Endothelial cell of umbilical vein (primary cell): Measurements from ENCODE around the gene KIZ. TPM values are rescaled to one million over a fixed set of nuclear protein-coding genes. Genes with fewer than 3 reads are reported as not detected.

Experiments
- BruUV-seq: library from RNA; stranded (reverse); fragments of 400-500 nt; replicated peaks from 2 replicates; lab custom pipeline; 2021; lab: Mats Ljungman, UMichigan
- CTCF ChIA-PET: fragments of 300-600, 350-600 bp; sonication (Branson Sonifier 250); formaldehyde crosslinking; loops from one replicate; lab custom pipeline; 2021; ENCODE audit warnings: antibody characterized with exemption, inconsistent platforms; lab: Charles Lee
- POLR2A ChIA-PET: fragments of 300-600, 350-600 bp; sonication (Branson Sonifier 250); formaldehyde crosslinking; loops from one replicate; lab custom pipeline; 2021; ENCODE audit warnings: antibody characterized with exemption, inconsistent platforms; lab: Charles Lee
- DNase-seq: peaks from one replicate; pipeline ENCODE4 v3.0.0-alpha.2; 2011; ENCODE audit warnings: low read depth, low spot score
- FAIRE-seq: peaks from 2 replicates; lab custom pipeline; 2011; peaks lifted over from hg19 to GRCh38; lab: Jason Lieb, UNC
- H2AFZ ChIP-seq: 2 replicates; pipeline ENCODE4 v1.6.0; 2012; ENCODE audit warnings: low read depth, low read length, control low read depth, inconsistent platforms
- H3K27ac ChIP-seq: 2 replicates; pipeline ENCODE4 v1.5.1; 2011; ENCODE audit warnings: low read depth, mild to moderate bottlenecking, control low read depth, low read length, moderate library complexity; ENCODE audit not compliant: insufficient read depth
- H3K27me3 ChIP-seq, 2 experiments: 2 replicates each; pipeline versions ENCODE4 v1.6.0 to v1.6.1; 2011; ENCODE audit warnings: low read length in 2 of 2, mixed read lengths in 1 of 2; ENCODE audit not compliant: control insufficient read depth in 2 of 2, insufficient read depth in 2 of 2
- H3K36me3 ChIP-seq, 2 experiments: 2 replicates in 1 of 2; 3 replicates in 1 of 2; pipeline ENCODE4 v1.5.1; 2011; ENCODE audit warnings: low read length in 2 of 2, mild to moderate bottlenecking in 1 of 2, moderate library complexity in 1 of 2; ENCODE audit not compliant: control insufficient read depth in 2 of 2, insufficient read depth in 2 of 2; ENCODE audit errors: extremely low read depth in 1 of 2
- H3K4me1 ChIP-seq: 3 replicates; pipeline ENCODE4 v1.5.1; 2011; ENCODE audit warnings: mild to moderate bottlenecking, low read length; ENCODE audit not compliant: control insufficient read depth, insufficient read depth; ENCODE audit errors: extremely low read depth
- H3K4me2 ChIP-seq: 2 replicates; pipeline ENCODE4 v1.6.1; 2011; ENCODE audit warnings: low read length, control low read depth, mixed read lengths; ENCODE audit not compliant: insufficient read depth
- H3K4me3 ChIP-seq, 3 experiments: fragments of 200-600 bp in 1 of 3; sonication (generic), shearing (Covaris generic) in 1 of 3; replicated peaks in 1 of 3; 2 replicates each; pipeline ENCODE4 v1.5.1; 2011 to 2016; ENCODE audit warnings: control low read depth in 3 of 3, low read length in 3 of 3, mild to moderate bottlenecking in 2 of 3, inconsistent platforms in 1 of 3, low read depth in 1 of 3, moderate library complexity in 1 of 3; ENCODE audit not compliant: insufficient read depth in 1 of 3
- H3K79me2 ChIP-seq: 2 replicates; pipeline ENCODE4 v1.6.0; 2012; ENCODE audit warnings: low read length, inconsistent platforms; ENCODE audit not compliant: control insufficient read depth, insufficient read depth
- H3K9ac ChIP-seq: replicated peaks from 2 replicates; pipeline ENCODE3; 2011; ENCODE audit warnings: low read length, control low read depth; ENCODE audit not compliant: insufficient read depth; ENCODE audit errors: extremely low read depth
- H3K9me1 ChIP-seq: replicated peaks from 3 replicates; pipeline ENCODE4 v1.6.0; 2011; ENCODE audit warnings: mild to moderate bottlenecking, low read length; ENCODE audit not compliant: control insufficient read depth, insufficient read depth; ENCODE audit errors: extremely low read depth
- H3K9me3 ChIP-seq: replicated peaks from 2 replicates; pipeline ENCODE4 v1.5.1; 2012; ENCODE audit warnings: low read length, inconsistent platforms; ENCODE audit not compliant: control insufficient read depth, insufficient read depth
- H4K20me1 ChIP-seq: replicated peaks from 2 replicates; pipeline ENCODE3; 2011; ENCODE audit warnings: mild to moderate bottlenecking, low read length; ENCODE audit not compliant: control insufficient read depth, insufficient read depth; ENCODE audit errors: extremely low read depth
- EZH2 ChIP-seq: IDR thresholded peaks from 2 replicates; pipeline ENCODE4 v1.6.1; 2012; ENCODE audit warnings: borderline replicate concordance, low read depth, mild to moderate bottlenecking, moderate library complexity, low read length, inconsistent platforms; ENCODE audit not compliant: severe bottlenecking
- FOS ChIP-seq: IDR thresholded peaks from 2 replicates; pipeline ENCODE4 v1.6.1; 2011; ENCODE audit warnings: mild to moderate bottlenecking, low read length, moderate library complexity, borderline replicate concordance; ENCODE audit not compliant: insufficient read depth
- GATA2 ChIP-seq: IDR thresholded peaks from 2 replicates; pipeline ENCODE4 v1.7.0; 2011; ENCODE audit warnings: low read depth, mild to moderate bottlenecking, moderate library complexity, mixed read lengths, low read length; ENCODE audit not compliant: insufficient read length, insufficient read depth
- JUN ChIP-seq: IDR thresholded peaks from 2 replicates; pipeline ENCODE4 v1.6.1; 2011; ENCODE audit warnings: borderline replicate concordance, low read depth; ENCODE audit not compliant: insufficient read length, insufficient read depth
- MYC ChIP-seq: IDR thresholded peaks from one replicate; pipeline ENCODE4 v1.6.1; 2011; ENCODE audit warnings: mild to moderate bottlenecking, low read depth, low read length
- POLR2A ChIP-seq: IDR thresholded peaks from 2 replicates; pipeline ENCODE4 v1.6.1; 2012; ENCODE audit warnings: low read depth, mild to moderate bottlenecking, control low read depth, low read length
- POLR2AphosphoS5 ChIP-seq: IDR thresholded peaks from 2 replicates; pipeline ENCODE4 v1.6.1; 2012; ENCODE audit warnings: low read depth, mild to moderate bottlenecking, control low read depth, low read length, moderate library complexity; ENCODE audit not compliant: insufficient read depth
- dilution Hi-C: fragments of 300-500 bp; cut with MboI; formaldehyde crosslinking; loops from one replicate; pipeline ENCODE4 v1.15.0; 2019; ENCODE audit warnings: low sequenced_read_pairs; ENCODE audit not compliant: extremely low pct_ligation_motif_present
- intact Hi-C: fragments of 100-400 bp; cut with micrococcal nuclease; formaldehyde crosslinking; loops from one replicate; pipeline ENCODE4 v1.10.0; 2022
- polyA plus RNA-seq, 4 experiments: library from polyadenylated mRNA; depleted of rRNA in 3 of 4; stranded (reverse) in 3 of 4; unstranded in 1 of 4; fragments of >200 nt; gene quantifications; 2 replicates each; pipeline versions ENCODE4 v1.2.1 to v1.2.3, GENCODE V29; 2011 to 2012; ENCODE audit warnings: missing spikeins in 1 of 4
- total RNA-seq: library from RNA; stranded (reverse); gene quantifications from 2 replicates; pipeline ENCODE4 v1.2.3, GENCODE V29; 2021
- TF ChIP-seq, protein P1 (sequence below), 2 donors: IDR thresholded peaks; 1 replicate in 1 of 2; 2 replicates in 1 of 2; pipeline ENCODE4 v1.5.1; 2011; ENCODE audit warnings: low read length in 2 of 2, mild to moderate bottlenecking in 2 of 2, moderate library complexity in 2 of 2, control low read depth in 1 of 2, inconsistent platforms in 1 of 2, low read depth in 1 of 2; ENCODE audit not compliant: insufficient read depth in 1 of 2; ENCODE audit errors: extremely low read depth in 1 of 2
- TF ChIP-seq, protein P2 (sequence below): IDR thresholded peaks from 2 replicates; pipeline ENCODE4 v1.6.1; 2011; ENCODE audit not compliant: insufficient read depth, insufficient read length

Gene KIZ
- total and polyA plus RNA-seq, 2 donors (not counting 3 experiments of a cell fraction or from before 2014, with no cell fraction given) = 3.9 to 7.3 TPM

DNA sequence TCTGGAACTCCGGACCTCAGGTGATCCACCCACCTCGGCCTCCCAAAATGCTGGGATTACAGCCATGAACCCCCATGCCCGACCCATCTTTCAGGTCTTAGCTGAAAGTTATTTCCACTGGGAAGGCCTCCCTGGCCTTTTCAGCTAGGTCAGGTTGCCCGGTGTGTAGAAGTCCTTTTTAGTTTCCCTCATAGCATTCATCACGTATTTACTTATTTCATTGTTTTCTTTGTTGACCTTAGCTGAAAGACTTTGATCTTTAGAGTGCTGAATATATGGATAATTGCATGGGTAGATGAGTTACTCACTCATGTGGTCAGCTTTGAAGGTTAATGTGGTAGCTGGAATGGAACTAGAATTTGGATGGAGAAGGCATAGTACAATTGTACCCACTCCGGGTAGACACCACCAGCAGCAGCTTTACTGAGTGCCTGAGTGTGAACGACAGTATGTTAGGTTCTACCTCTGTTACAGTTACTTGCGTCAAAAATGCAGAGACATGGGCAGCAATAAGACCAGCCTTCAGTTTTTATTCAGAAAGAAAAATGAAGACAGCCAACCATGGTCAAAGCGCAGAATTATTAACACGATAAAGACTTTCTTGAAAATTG lies 9.1 kb downstream of the KIZ start:
- no peaks in the 10 kb centered on the region for H3K4me1 ChIP-seq
- no peak overlapping the region for H3K27ac ChIP-seq
- no peaks in the 10 kb centered on the region for H4K20me1 ChIP-seq
- POLR2A ChIA-PET = interaction anchor here (1.1 kb wide), 1 partner anchor 8 kb away, joined by 3 read pairs; no protein-coding TSS in a partner anchor
- H3K36me3 ChIP-seq = no peaks in the 10 kb centered on the region
- no peak overlapping the region for H3K9ac ChIP-seq
- CTCF ChIA-PET = no interaction called here
- no peaks in the 10 kb centered on the region for H3K79me2 ChIP-seq
- no peak overlapping the region for H2AFZ ChIP-seq
- no peaks in the 10 kb centered on the region for H3K9me3 ChIP-seq
- dilution Hi-C loops (no loop called here), intact Hi-C loops (no loop called here)
- H3K9me1 ChIP-seq = no peaks in the 10 kb centered on the region
- TF ChIP-seq MYC (no peak), JUN (no peak), FOS (no peak), POLR2AphosphoS5 (no peak), GATA2 (no peak), EZH2 (no peak), POLR2A (no peak)
- TF ChIP-seq, protein P1, sequence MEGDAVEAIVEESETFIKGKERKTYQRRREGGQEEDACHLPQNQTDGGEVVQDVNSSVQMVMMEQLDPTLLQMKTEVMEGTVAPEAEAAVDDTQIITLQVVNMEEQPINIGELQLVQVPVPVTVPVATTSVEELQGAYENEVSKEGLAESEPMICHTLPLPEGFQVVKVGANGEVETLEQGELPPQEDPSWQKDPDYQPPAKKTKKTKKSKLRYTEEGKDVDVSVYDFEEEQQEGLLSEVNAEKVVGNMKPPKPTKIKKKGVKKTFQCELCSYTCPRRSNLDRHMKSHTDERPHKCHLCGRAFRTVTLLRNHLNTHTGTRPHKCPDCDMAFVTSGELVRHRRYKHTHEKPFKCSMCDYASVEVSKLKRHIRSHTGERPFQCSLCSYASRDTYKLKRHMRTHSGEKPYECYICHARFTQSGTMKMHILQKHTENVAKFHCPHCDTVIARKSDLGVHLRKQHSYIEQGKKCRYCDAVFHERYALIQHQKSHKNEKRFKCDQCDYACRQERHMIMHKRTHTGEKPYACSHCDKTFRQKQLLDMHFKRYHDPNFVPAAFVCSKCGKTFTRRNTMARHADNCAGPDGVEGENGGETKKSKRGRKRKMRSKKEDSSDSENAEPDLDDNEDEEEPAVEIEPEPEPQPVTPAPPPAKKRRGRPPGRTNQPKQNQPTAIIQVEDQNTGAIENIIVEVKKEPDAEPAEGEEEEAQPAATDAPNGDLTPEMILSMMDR (IDR thresholded peaks at IDR 0.05; ENCODE audit: extremely low read depth in 1 of 2, insufficient read depth in 1 of 2, low read depth in 1 of 2, low read length in 2 of 2) = no peak
- TF ChIP-seq, protein P2, sequence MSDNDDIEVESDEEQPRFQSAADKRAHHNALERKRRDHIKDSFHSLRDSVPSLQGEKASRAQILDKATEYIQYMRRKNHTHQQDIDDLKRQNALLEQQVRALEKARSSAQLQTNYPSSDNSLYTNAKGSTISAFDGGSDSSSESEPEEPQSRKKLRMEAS = no peak
- BruUV-seq = no TSS peak
- H3K27me3 ChIP-seq = no peaks in the 10 kb centered on the region
- no peak for DNase-seq
- H3K4me3 ChIP-seq = no peak overlapping the region
- no peak for FAIRE-seq
- no peak overlapping the region for H3K4me2 ChIP-seq
